Tibial artery (tissue), 4 donors: ENCODE data around the gene ITGB1BP1.
"Not testable (repeated sequence)": the region's sequence is repeated elsewhere in the genome, so short reads cannot be mapped to it uniquely, and the experiment has no call there.

Experiments used
- DNase-seq, 2 donors: peaks; one replicate each; pipeline ENCODE4 v3.0.0-alpha.2; 2019
- H3K27ac ChIP-seq, 2 donors: fragments of 200-600 bp; sonication (generic) in 1 of 2; 1 replicate in 1 of 2; 2 replicates in 1 of 2; pipeline ENCODE4 v1.5.1; 2018 to 2019; ENCODE audit warnings: mild to moderate bottlenecking in 1 of 2
- H3K27me3 ChIP-seq, 2 donors: fragments of 200-600 bp; sonication (generic) in 1 of 2; one replicate each; pipeline versions ENCODE4 v1.5.1 to v1.6.0; 2016 to 2019
- H3K36me3 ChIP-seq, 3 donors: fragments of 200-600 bp; sonication (generic) in 2 of 3; one replicate each; pipeline ENCODE4 v1.5.1; 2016 to 2019; ENCODE audit warnings: mild to moderate bottlenecking in 2 of 3
- H3K4me1 ChIP-seq, 4 donors: fragments of 200-600 bp; sonication (generic) in 2 of 4; 1 replicate in 3 of 4; 2 replicates in 1 of 4; pipeline ENCODE4 v1.5.1; 2016 to 2019
- H3K4me3 ChIP-seq, 2 donors: fragments of 200-600 bp; sonication (generic) in 1 of 2; 1 replicate in 1 of 2; 2 replicates in 1 of 2; pipeline ENCODE4 v1.5.1; 2018 to 2019; ENCODE audit warnings: mild to moderate bottlenecking in 2 of 2
- H3K9me3 ChIP-seq, 3 donors: fragments of 200-600 bp; sonication (generic) in 1 of 3; one replicate each; pipeline ENCODE4 v1.5.1; 2016 to 2019
- CTCF ChIP-seq, 2 experiments: fragments of 200-600 bp in 1 of 2; fragments of 450-650 bp in 1 of 2; IDR thresholded peaks; one replicate each; pipeline ENCODE4 v1.5.1; 2017 to 2019; ENCODE audit warnings: antibody characterized with exemption in 2 of 2, mild to moderate bottlenecking in 1 of 2, moderate library complexity in 1 of 2
- intact Hi-C: fragments of 100-400 bp; cut with DNase I; formaldehyde crosslinking; loops from one replicate; pipeline ENCODE4 v1.15.0; 2023; ENCODE audit warnings: low total_unique reads

Gene ITGB1BP1

DNA sequence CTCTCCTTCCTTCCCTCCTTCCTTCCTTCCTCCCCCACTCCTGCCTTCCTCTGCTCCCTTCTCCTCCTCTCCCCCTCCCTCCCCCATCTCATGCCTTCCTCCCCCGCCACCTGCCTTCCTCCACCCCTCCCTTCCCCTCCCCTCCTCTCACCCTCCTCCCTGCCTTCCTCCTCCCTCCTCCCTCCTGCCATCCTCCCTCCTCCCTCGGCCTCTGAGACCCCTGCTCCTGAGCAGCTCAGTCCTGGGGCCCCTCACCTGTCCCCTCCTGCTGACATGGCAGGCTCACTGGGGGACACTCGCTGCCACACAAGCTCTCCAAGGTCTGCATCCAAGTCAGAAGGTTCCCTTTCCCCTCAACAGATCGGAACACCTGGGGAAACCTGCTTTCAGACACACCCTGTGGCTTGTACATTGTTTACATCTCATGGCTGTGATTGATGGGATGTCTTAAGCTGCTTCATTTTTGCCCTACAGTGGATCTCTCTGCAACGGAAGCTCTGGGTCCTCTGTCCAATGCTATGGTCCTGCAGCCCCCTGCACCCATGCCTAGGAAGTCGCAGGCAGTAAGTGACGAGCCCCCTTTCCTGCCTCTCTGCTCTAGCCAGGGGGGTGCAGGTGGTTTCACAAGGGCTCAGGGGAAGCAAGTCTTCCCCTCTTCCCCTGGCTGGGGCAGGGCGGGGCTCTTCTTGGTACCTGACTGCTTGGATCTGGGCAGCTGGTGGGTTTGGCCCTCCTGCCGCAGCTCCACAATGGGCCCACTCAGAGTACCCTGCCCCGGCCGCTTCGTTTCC lies 22.9 kb downstream of the ITGB1BP1 start:
- Histone ChIP-seq H3K27me3 (no peaks in the 10 kb centered on the region), H3K27ac (no peak overlapping the region), H3K4me3 (no peak overlapping the region), H3K9me3 (no peaks in the 10 kb centered on the region), H3K36me3 (peaks cover 23 to 62% (median 52%) of the 10 kb centered on the region in 3 donors), H3K4me1 (no peaks in the 10 kb centered on the region)
- peak in 1 of 2 donors; percentile 45 for DNase-seq
- intact Hi-C loops, result no loop called here
- no peak for TF ChIP-seq CTCF (IDR thresholded peaks at IDR 0.05)

GRCh38 chr2:9398881-9399780 lies 24.2 kb downstream of the ITGB1BP1 start:
- no peaks in the 10 kb centered on the region for H3K27me3 ChIP-seq
- peaks cover 35 to 73% (median 63%) of the 10 kb centered on the region in 3 donors for H3K36me3 ChIP-seq
- H3K4me1 ChIP-seq, result no peaks in the 10 kb centered on the region
- no peak for TF ChIP-seq CTCF (IDR thresholded peaks at IDR 0.05)
- peak overlapping the region; percentile 21 to 41 for H3K27ac ChIP-seq
- intact Hi-C loops, result no loop called here
- DNase-seq, result peak; percentile 48 to 66
- H3K4me3 ChIP-seq, result no peak overlapping the region
- no peaks in the 10 kb centered on the region for H3K9me3 ChIP-seq

DNA sequence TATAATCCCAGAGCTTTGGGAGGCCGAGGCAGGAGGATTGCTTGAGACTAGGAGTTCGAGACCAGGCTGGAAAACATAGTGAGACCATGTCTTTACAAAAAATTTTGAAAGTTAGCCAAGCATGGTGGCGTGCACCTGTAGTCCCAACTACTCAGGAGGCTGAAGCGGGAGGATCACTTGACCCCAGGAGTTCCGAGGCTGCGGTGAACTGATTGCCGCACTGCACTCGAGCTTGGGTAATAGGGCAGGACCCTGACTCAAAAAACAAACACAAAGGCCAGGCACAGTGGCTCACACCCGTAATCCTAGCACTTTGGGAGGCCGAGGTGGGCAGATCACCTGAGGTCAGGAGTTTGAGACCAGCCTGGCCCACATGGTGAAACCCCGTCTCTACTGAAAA lies 25.1 kb downstream of the ITGB1BP1 start:
- intact Hi-C loops, H3K9me3 ChIP-seq, H3K27me3 ChIP-seq, H3K27ac ChIP-seq, H3K4me1 ChIP-seq, H3K4me3 ChIP-seq: not testable (repeated sequence)
- H3K36me3 ChIP-seq, result peaks cover 36 to 74% (median 64%) of the 10 kb centered on the region in 3 donors
- DNase-seq, result peak in 1 of 2 donors; percentile 34

- TF ChIP-seq CTCF (IDR thresholded peaks at IDR 0.05), result no peak
- DNase-seq, result peak in 1 of 2 donors; percentile 47
- Histone ChIP-seq H3K27ac (no peak overlapping the region), H3K27me3 (no peaks in the 10 kb centered on the region), H3K4me1 (no peaks in the 10 kb centered on the region), H3K9me3 (no peaks in the 10 kb centered on the region), H3K4me3 (no peak overlapping the region), H3K36me3 (peaks cover 34 to 68% (median 55%) of the 10 kb centered on the region in 3 donors)
- intact Hi-C loops, result no loop called here
Measured at GRCh38 chr2:9397201-9397600, 26.1 kb downstream of the ITGB1BP1 start.

DNA sequence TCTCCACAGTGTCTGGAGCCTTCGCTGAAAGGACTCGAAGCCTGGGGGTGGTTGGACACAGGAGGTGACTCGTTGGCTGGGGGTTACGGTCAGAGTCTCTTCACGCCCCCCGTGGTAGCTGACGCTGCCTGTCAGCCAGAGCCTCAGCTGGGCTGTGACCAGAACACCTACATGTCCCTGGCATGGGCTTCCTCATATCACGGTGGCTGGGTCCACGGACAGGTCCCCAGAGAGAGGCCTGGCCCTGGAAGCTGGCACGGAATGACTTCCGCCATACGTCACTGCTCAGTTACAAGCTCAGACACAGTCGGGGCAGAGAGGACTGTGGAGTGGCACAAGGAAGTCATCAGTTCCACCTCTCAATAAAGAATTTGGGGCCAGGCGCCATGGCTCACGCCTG lies 28.5 kb downstream of the ITGB1BP1 start:
- Histone ChIP-seq H3K27ac (no peak overlapping the region), H3K4me1 (no peaks in the 10 kb centered on the region), H3K9me3 (no peaks in the 10 kb centered on the region), H3K36me3 (peaks cover 31 to 65% (median 50%) of the 10 kb centered on the region in 3 donors), H3K27me3 (no peaks in the 10 kb centered on the region), H3K4me3 (no peak overlapping the region)
- intact Hi-C loops, result no loop called here
- DNase-seq, result peak in 1 of 2 donors; percentile 61
- TF ChIP-seq CTCF (IDR thresholded peaks at IDR 0.05), result no peak
